Right ventricle myocardium inferior (tissue), 1 donor: ENCODE measurements around the gene VPREB3. TPM values are rescaled to one million over a fixed set of nuclear protein-coding genes. Genes with fewer than 3 reads are reported as not detected.
A peak's percentile ranks its signal among the peaks of the same experiment; 100 is the strongest.

Source experiments
- ATAC-seq: fragments of 200-7000 bp; cut with Tn5 transposase; one replicate; pipeline ENCODE4 v1.9.1; 2020; ENCODE audit warnings: mild to moderate bottlenecking, moderate library complexity
- DNase-seq: peaks from one replicate; pipeline ENCODE4 v3.0.0; 2021; ENCODE audit errors: missing footprints
- intact Hi-C: fragments of 100-400 bp; cut with DNase I; formaldehyde crosslinking; loops from one replicate; pipeline ENCODE4 v1.11.0; 2022
- total RNA-seq: library from RNA; stranded (reverse); fragmentation: NEBNext Ultra II Directional; extraction: Animal tissue kit (Norgen Biotek cat#: 25700); gene quantifications from one replicate; pipeline ENCODE4 v1.2.1, GENCODE V29; 2021
- donor health status: DM: no; HTN: yes; CAD: no; lungs with severe emphysema.

Gene VPREB3
- total RNA-seq, 1 donor from 2014 or later: 0.43 TPM

DNA sequence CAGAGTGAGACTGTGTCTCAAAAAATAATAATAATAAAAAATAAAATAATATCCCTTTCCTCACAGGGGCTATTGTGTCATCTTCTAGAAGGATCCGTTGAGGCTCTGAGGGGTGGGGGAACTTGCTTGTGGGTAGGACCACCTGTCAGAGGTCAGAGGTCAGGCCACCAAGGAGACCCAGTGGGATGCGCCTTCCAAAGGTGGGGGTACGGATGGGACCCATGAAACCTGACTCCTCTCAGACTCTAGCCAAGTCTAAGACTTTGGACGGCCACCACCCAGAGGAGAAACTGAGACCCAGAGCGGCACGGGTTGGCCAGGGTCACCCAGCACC lies 18.1 kb upstream of the VPREB3 start:
- intact Hi-C loops: no loop called here
- ATAC-seq (no peak), DNase-seq (no peak)

DNA sequence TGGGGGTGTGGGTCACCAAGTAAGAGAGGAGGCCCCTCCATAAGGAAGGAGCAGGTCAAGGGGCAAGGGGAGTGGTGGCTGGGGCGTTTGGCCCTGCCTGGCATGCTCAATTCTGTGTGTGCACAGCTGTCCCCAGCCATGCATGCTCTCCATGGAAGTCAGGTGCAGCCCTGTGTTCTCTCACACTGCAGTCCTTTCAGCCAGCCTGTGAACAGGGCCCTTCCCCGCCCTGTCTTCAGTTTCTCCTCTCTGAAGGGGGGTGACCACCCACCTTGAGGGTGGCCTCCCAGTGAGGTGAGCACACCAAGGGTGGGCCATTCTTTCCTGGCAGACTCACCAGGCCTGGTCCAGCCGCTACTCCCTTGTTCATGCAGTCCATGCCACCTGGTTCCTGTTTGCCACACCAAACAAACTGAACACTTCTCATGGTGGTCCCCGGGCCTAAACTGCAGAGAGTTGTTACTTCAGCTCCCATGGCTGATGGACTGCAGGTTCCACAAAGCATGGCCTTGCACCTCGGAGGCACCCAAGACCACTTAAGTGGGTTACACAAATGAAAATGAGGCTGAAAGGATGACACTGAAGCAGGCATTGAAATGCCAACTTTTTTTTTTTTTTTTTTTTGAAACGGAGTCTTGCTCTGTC lies 15.2 kb upstream of the VPREB3 start:
- intact Hi-C loops: loop anchor here (2.0 to 5.0 kb wide), 3 partner anchors 17 to 142 kb away; partner anchors contain the start of gene SMARCB1
- no peak for DNase-seq

DNA sequence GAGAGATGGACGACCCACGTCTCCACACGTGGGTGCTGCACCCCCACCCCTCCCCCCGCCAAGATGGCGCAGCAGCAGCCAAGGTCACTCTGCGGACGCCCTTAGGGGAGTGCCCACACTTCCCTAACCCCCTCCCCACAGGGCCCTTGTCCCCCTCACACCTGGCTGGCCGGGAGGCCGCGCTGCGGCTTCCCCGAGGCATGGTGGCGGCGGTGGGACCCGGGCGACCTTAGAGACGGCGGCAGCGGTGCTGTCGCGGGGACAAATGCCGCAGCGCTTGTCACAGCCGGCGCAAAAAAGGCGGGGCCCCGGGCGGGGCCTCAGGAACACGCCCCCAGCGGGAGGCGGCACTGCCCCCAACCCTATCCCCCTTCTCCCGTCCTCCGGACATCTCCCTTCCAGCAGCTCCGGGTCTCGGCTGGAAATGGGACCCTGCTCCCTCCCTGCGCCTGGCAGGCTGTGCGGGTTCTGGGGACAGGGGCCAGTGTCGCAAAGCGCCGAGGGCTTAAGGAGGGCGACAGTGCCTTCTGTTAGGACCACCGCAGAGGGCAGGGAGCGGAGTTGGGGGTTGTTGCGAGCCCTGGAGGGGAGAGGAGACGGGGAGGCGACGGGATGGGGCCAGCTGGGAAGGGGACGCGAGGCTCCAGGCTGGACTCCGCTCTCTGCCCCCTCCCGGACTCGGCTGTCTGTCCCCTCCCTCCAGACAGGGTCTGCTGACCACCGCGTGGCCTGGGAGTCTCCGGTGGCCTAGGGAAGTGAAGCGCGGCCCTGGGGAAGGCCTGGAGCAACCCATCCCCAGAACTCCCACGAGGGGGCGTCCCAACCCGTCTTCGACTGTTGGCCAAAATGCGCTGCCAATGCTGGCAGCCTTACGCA lies 13.7 kb upstream of the VPREB3 start, which contains the start of gene CHCHD10:
Gene CHCHD10 (minus strand): TSS at position 300 of the 876 bp plus-strand sequence. CDS start 98 bp downstream, at position 202.
- peak; percentile 82 for ATAC-seq
- intact Hi-C loops: loop anchor here (2.0 to 5.0 kb wide), 3 partner anchors 19 to 141 kb away; partner anchors contain the start of gene SMARCB1
- DNase-seq: peak; percentile 93

More for the DNA sequence above, 15.2 kb upstream of the VPREB3 start:
- no peak for ATAC-seq

DNA sequence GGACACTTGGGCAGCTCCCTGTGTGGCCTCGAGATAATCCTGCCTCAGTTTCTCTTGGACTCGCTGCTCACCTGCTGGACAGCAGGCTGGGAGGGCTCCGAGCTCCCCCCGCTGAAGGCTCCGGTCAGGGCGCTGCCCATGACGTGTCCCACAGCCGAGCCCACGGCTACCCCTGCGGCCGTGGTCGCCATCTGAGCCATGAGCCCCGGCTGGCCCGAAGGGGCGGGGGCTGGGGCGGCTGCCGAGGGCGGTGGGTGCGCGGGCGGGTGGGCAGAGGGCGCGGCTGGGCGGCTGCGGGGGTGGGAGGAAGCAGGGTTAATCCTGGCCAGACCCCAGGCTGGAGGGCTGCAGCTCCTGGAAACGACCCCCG lies 13.1 kb upstream of the VPREB3 start:
- no peak for DNase-seq
- intact Hi-C loops: loop anchor here (5.0 kb wide), 2 partner anchors 80 to 140 kb away; no protein-coding TSS in a partner anchor
- ATAC-seq: peak; percentile 0

DNA sequence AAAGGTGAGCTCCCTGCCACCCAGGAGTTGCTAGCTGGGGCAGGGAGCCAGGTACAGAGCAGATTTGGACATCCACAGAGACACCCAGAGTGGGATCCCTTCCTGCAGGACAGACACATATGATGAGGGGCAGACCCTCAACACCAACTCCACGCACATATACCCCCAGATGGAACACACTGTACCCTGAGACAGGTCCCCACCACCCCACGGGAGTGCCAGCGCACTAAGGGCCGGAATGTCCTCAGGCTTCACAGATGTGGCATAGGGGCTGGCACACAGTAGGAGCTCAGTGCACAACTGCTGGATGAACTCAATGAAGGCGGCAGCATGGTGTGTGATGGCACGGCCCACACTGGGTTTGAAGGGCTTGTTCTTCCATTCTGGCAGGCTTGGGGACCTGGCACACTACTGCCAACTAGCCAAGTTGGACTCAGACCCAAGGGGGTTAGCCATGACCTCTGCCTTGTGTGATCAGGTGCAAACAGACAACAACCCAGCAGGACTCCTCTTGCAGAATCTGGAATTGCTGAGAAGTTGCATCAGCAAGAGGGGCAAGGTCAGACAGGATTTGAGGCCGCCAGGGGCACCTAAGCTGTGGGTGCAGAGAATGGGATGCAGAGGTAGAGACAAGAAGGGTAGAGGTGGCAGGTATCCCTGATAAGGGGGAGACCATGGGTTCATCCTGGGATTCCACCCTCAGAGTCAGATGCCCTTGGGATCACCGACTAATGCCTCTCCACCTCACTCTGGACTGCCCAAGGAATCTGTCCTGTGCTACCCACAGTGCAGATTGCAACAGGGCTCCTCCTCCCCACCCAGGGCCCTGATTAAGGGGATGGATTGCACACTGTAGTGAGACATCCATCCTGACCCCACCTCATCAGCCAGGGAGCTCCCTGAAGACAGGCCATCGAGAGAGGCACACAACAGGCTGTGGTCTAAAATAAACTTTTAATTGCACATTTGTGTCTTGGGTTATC lies 11.0 kb upstream of the VPREB3 start:
- ATAC-seq (no peak), DNase-seq (peak; percentile 34)
- intact Hi-C loops: loop anchor here (5.0 kb wide), 2 partner anchors 82 to 138 kb away; no protein-coding TSS in a partner anchor

DNA sequence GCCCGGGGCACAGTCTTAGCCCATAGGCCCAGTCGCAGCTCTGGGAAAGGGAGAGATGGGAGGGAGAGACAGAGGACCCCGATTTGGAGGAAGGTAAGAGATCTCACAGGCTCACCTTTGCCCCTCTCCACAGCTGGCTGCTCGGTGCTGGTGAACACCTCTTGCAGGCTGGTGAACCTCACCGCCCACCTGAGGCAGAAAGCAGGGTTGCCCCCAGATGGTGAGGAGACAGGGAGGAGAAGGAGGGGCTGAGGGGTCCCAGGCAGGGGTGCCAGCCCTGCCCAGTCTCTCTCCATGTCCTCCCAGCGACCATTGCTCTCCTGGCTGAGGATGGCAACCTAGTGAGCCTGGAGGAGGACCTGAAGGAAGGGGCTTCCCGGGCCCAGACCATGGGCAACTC lies 9.7 kb upstream of the VPREB3 start:
- DNase-seq (peak; percentile 27), ATAC-seq (no peak)
- intact Hi-C loops: no loop called here

DNA sequence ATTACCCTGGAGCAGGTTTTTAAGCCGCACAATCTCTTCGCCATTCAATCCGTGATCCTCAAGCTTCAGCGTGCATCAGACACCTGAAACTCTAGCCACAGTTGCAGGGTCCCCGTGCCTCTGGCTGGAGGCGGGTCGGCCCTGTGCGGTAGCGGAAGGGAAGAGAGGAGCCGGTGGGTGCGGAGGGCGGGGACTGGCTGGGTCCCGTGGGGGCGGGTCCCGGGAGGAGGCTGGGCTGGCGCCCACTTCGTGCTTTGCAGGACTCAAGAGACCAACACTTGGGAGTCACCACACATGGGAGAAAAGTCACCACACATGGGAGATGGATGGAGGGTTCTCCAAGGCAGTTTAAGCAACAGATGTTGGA lies 9.3 kb upstream of the VPREB3 start:
- DNase-seq (peak; percentile 69), ATAC-seq (no peak)
- intact Hi-C loops: no loop called here

DNA sequence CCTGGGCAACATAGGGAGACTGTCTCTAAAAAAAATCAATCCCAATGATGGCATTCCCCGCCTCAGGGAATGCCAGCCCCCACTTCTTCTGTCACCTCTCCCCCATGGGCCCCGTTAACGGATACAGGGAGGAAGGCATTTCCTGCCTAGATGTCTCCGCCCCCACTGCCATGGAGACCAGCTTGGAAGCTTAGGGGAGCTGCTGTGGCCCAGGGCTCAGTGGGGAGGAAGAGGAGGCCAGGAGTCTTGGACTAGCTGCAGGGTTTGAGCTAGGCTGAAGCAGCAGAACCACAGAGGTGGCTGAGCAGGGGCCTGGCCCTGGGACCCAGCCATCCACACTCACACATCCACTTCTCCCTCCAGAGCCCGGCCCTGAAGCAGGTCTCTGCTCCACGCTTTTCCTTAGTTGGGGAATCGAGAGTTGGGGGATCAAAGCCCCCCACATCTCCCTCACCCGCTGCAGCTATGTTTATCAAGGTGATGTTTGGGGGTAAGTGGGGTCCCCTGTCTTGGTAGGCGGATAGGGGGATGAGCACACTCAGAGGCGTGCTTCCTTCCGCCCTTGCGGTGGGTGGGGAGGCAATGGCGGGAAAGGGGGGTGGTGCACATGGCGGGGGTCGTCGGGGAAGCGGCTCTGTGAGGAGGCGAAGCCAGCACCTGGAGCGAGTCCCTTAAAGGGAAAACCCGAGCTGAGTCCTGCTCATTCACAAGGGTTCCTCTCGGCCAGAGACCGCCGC lies 8.8 kb upstream of the VPREB3 start, which contains the start of gene C22orf15:
Gene C22orf15 (plus strand): TSS at position 149 of the 737 bp plus-strand sequence. CDS start 317 bp downstream, at position 466.
- DNase-seq (peak; percentile 37), ATAC-seq (no peak)
- intact Hi-C loops: no loop called here

- intact Hi-C loops: no loop called here
- DNase-seq (no peak), ATAC-seq (no peak)
Observed at GRCh38 chr22:23760056-23760455, 5.8 kb upstream of the VPREB3 start.

- intact Hi-C loops: no loop called here
- ATAC-seq (no peak), DNase-seq (no peak)
Observed at GRCh38 chr22:23759566-23759965, 5.3 kb upstream of the VPREB3 start.

- ATAC-seq: no peak
- intact Hi-C loops: no loop called here
Observed at GRCh38 chr22:23756891-23757290, 2.7 kb upstream of the VPREB3 start.

GRCh38 chr22:23755711-23756110 lies 1.5 kb upstream of the VPREB3 start:
- DNase-seq: no peak
- no peak for ATAC-seq
- intact Hi-C loops: no loop called here

More at GRCh38 chr22:23756891-23757290, 2.7 kb upstream of the VPREB3 start:
- no peak for DNase-seq

GRCh38 chr22:23754980-23755636 lies 883 bp upstream of the VPREB3 start:
- DNase-seq: no peak
- no peak for ATAC-seq
- intact Hi-C loops: no loop called here

- DNase-seq (no peak), ATAC-seq (no peak)
- intact Hi-C loops: no loop called here
Observed at GRCh38 chr22:23753385-23753784, 840 bp downstream of the VPREB3 start.

- no peak for DNase-seq
- intact Hi-C loops: no loop called here
Observed at GRCh38 chr22:23752750-23753149, 1.5 kb downstream of the VPREB3 start.

DNA sequence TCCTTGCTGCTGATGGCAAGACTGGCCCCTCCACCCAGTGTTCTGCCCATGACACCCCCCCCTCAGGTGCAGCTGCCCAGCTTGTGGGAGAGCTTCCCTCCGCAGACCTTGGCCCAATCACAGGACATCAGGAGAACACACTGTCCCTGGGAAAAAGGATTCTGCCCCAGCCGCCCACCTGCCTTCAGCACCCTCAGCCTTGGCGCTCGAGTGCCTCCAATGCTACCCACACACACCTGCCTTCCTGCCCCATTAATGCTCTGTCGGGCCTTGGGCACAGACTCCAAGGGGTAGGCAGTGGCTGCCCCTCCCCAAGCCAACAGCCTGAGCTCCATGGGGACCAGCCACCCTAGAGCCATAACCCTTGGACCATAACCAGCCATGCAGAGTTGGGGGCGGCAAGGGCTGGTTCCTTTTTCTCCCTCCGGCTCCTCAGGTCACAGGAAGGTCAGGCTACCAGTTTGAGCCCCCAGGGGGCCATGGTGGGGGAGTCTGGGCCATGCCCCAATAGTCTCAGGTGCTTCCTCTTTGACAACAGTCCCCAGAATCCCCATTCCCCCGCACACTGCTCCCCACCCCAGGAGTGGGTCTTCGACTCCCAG lies 2.0 kb downstream of the VPREB3 start:
- intact Hi-C loops: no loop called here
- no peak for ATAC-seq
- no peak for DNase-seq

More at GRCh38 chr22:23752750-23753149, 1.5 kb downstream of the VPREB3 start:
- no peak for ATAC-seq

GRCh38 chr22:23751441-23751996 lies 2.7 kb downstream of the VPREB3 start:
- ATAC-seq (peak; percentile 42), DNase-seq (peak; percentile 65)
- intact Hi-C loops: no loop called here
